Activated naive CD4-positive, alpha-beta T cell treated with anti-CD3 and anti-CD28 coated beads, Interleukin-2, amount 50 U/mL, for 24 hours (primary cell): ENCODE data around the gene LILRA1.
"Not testable (repeated sequence)": the region's sequence is repeated elsewhere in the genome, so short reads cannot be mapped to it uniquely, and the experiment has no call there.

Source experiments
- H3K27ac Mint-ChIP-seq: one replicate; pipeline ENCODE4 v1.8.0; 2021; ENCODE audit warnings: mild to moderate bottlenecking, mixed read lengths
- H3K27me3 Mint-ChIP-seq: one replicate; pipeline ENCODE4 v1.8.0; 2021; ENCODE audit warnings: mixed read lengths
- H3K36me3 Mint-ChIP-seq: one replicate; pipeline ENCODE4 v1.8.0; 2021; ENCODE audit warnings: mixed read lengths
- H3K4me1 Mint-ChIP-seq: one replicate; pipeline ENCODE4 v1.8.0; 2021; ENCODE audit warnings: mixed read lengths
- H3K4me3 Mint-ChIP-seq: one replicate; pipeline ENCODE4 v1.8.0; 2021; ENCODE audit warnings: mild to moderate bottlenecking, mixed read lengths
- H3K9me3 Mint-ChIP-seq: one replicate; pipeline ENCODE4 v1.8.0; 2021; ENCODE audit warnings: mixed read lengths

The LILRA1 gene

DNA sequence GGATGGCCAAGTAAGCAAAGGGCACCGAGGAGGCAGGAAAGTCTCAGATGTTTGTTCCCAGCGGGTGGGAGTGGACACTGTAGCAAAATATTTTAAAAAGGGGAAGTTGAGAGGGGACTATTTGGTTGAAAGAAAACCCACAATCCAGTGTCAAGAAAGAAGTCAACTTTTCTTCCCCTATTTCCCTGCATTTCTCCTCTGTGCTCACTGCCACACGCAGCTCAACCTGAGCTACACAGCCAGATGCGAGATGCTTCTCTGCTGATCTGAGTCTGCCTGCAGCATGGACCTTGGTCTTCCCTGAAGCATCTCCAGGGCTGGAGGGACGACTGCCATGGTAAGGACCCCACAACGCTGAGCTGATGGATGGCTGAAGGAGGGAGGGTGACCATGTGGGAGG, at the start of gene LILRA1:
Gene LILRA1, plus strand, starts transcription at position 188 of the 400 bp plus-strand sequence. CDS start 613 bp downstream, outside the sequence.
- not testable (repeated sequence) for H3K36me3 Mint-ChIP-seq, H3K27ac Mint-ChIP-seq, H3K4me3 Mint-ChIP-seq, H3K9me3 Mint-ChIP-seq, H3K4me1 Mint-ChIP-seq
- H3K27me3 Mint-ChIP-seq, result peaks cover 17% of the 10 kb centered on the region

DNA sequence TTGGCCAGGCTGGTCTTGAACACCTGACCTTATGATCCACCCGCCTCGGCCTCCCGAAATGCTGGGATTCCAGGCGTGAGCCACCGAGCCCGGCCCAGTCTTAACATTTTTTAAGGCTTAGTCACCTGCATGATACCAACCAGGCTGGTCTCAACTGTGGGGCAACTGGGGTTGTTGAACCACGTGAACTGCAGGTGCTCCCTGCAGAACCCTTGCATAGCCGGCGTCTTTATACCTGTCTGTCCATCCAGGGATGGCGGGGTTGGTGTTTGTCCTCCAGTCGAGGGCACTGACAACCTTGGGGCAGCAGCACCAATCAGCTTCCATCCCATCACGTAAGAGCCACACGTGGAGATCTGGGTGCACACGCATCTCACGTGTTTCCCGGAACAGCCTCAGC, 44.6 kb upstream of the LILRA1 start:
- no peaks in the 10 kb centered on the region for H3K9me3 Mint-ChIP-seq
- H3K4me3 Mint-ChIP-seq, result no peak overlapping the region
- peaks cover 7% of the 10 kb centered on the region for H3K27me3 Mint-ChIP-seq
- H3K27ac Mint-ChIP-seq, result no peak overlapping the region
- H3K4me1 Mint-ChIP-seq, result no peaks in the 10 kb centered on the region
- H3K36me3 Mint-ChIP-seq, result no peaks in the 10 kb centered on the region

DNA sequence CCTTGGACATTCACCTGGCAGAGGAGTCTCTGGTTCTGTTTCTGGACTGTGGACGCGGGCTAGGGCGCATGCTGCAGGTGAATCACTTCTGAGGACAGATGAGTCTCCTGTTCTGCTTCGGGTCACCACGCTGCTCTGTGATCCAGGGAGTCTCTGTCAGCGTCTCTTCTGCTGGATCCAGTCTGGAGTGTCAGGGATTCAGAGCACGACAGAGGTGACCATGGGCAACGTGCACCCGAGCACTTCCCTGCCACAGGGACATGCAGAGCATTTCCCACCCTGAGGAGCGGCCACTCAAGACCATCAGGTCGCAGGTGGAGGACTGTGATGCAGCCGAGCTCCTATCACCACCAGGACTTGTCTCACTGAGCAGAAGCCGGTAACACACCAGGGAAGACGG, 44.2 kb upstream of the LILRA1 start:
- no peak overlapping the region for H3K27ac Mint-ChIP-seq
- H3K4me3 Mint-ChIP-seq, result no peak overlapping the region
- H3K4me1 Mint-ChIP-seq, result no peaks in the 10 kb centered on the region
- no peaks in the 10 kb centered on the region for H3K9me3 Mint-ChIP-seq
- H3K36me3 Mint-ChIP-seq, result no peaks in the 10 kb centered on the region
- H3K27me3 Mint-ChIP-seq, result peaks cover 7% of the 10 kb centered on the region

DNA sequence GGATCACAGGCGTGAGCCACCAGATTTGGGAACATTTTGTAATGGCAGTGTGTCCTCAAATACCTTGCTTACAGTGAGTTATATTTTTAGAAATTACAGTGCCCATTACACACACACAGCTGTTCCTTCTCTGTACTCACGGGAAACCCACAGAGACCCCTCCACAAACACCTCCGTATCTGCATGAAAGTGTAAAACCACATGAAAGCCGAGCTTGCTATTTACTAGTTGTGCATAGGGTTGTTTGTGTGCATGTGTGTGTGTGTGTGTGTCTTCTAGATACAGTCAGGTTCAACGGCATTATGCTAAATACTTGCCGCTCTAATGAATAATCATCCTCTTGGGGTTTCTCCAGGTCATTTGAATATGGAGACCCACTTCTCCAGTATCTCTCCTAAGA, 42.1 kb upstream of the LILRA1 start:
- Mint-ChIP-seq H3K36me3 (no peaks in the 10 kb centered on the region), H3K9me3 (no peaks in the 10 kb centered on the region), H3K27ac (no peak overlapping the region)

DNA sequence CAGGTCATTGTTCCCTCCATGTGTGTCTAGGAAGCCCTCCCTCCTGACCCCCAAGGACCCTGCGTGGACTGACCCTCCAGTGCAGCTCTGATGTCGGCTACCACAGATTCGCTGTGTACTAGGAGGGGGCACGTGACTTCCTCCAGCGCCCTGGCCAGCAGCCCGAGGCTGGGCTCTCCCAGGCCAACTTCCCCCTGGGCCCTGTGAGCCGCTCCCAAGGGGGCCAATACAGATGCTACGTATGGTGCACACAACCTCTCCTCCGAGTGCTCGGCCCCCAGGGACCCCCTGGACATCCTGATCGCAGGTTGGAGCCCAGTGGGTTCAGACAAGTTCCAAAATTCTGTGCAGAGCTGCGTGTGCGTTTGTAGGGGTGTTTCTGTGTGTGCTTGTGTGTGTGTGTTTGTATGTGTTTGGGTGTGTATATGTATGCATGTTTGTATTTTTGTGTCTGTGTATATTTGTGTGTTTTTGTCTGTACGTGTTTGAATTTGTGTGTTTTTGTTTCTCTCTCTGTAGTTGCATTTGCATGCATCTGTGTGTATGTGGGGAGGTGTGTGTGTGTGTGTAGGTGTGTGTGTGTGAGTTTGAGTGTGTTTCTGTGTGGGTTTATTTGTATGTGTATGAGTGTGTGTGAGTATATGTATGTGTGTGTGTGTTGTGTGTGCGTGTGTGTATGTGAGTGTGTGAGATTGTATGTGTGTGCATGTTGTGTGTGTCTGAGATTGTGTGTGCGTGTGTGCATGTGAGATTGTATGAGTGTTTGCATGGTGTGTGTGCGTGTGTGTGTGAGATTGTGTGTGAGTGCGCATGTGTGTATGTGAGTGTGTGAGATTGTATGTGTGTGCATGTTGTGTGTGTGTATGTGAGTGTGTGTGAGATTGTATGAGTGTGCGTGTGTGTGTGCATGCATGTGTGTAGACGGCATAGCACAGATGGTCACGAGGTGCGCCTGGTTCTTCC, 41.2 kb upstream of the LILRA1 start:
- no peaks in the 10 kb centered on the region for H3K4me1 Mint-ChIP-seq
- H3K9me3 Mint-ChIP-seq, result no peaks in the 10 kb centered on the region
- no peak overlapping the region for H3K27ac Mint-ChIP-seq
- H3K4me3 Mint-ChIP-seq, result no peak overlapping the region
- H3K36me3 Mint-ChIP-seq, result no peaks in the 10 kb centered on the region
- peaks cover 13% of the 10 kb centered on the region for H3K27me3 Mint-ChIP-seq

More for the DNA sequence above, 42.1 kb upstream of the LILRA1 start:
- H3K27me3 Mint-ChIP-seq, result peaks cover 13% of the 10 kb centered on the region
- no peak overlapping the region for H3K4me3 Mint-ChIP-seq
- no peaks in the 10 kb centered on the region for H3K4me1 Mint-ChIP-seq

DNA sequence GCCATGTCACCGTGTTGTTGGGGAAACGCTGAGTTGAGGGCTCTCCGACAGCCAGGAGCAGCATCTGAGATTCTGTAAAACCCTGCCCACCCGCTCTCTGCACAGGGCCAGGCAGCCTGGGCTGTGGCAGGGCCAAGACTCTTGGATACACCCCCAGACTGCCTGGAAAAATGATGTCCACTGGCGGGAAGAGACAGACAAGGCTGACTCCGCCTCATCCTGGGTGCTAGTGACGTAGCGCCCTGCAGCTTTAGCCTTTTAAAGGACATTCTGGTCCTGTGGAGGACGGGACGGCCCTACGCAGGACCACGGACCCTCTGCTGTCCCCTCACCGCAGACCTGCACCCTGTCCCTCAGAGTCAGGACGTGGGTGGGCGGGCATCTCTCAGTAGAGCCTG, 40.5 kb upstream of the LILRA1 start:
- H3K27ac Mint-ChIP-seq, result no peak overlapping the region
- H3K9me3 Mint-ChIP-seq, result no peaks in the 10 kb centered on the region
- peaks cover 13% of the 10 kb centered on the region for H3K27me3 Mint-ChIP-seq
- no peaks in the 10 kb centered on the region for H3K36me3 Mint-ChIP-seq
- no peak overlapping the region for H3K4me3 Mint-ChIP-seq
- H3K4me1 Mint-ChIP-seq, result no peaks in the 10 kb centered on the region

DNA sequence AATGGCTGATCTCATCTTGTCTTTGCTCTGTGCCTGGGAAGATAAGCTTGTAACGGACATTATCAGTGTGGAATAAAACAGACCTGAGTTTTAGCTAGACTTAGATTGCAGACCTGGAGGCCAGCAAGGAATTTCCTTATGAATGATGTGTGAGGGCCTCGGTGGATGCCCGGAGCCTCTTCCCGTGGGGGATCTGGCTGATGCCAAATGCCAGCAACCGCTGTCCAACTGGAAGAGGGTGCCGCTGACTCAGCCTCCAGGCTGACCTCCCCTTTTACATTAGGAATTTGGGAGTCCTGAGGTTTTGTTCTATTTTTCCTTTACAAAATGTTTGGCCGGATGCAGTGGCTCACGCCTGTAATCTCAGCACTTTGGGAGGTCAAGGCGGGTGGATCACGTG, 39.4 kb upstream of the LILRA1 start:
- Mint-ChIP-seq H3K27ac (no peak overlapping the region), H3K4me3 (no peak overlapping the region), H3K9me3 (no peaks in the 10 kb centered on the region), H3K36me3 (no peaks in the 10 kb centered on the region), H3K27me3 (peaks cover 19% of the 10 kb centered on the region), H3K4me1 (no peaks in the 10 kb centered on the region)

DNA sequence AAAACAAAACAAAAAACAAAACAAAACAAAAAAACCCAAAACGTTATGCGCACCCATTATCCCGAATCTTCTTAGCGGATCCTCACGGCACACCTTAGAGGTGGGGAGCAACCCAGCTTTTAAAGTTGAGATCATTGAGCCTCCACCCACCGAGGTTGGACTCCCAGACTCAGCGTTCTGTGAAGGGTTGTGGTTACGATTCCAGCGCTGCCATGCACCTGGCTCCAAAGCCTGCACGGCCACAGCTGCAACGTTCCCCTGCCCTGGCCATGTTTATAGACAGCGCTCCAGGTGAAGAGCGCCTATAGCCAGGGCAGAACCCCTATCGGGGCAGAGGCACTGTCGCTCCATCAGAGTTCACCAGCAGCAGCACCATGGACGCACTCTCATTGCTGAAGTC, 38.5 kb upstream of the LILRA1 start:
- H3K9me3 Mint-ChIP-seq, result no peaks in the 10 kb centered on the region
- no peaks in the 10 kb centered on the region for H3K4me1 Mint-ChIP-seq
- peaks cover 19% of the 10 kb centered on the region for H3K27me3 Mint-ChIP-seq
- H3K27ac Mint-ChIP-seq, result no peak overlapping the region
- no peaks in the 10 kb centered on the region for H3K36me3 Mint-ChIP-seq
- no peak overlapping the region for H3K4me3 Mint-ChIP-seq

DNA sequence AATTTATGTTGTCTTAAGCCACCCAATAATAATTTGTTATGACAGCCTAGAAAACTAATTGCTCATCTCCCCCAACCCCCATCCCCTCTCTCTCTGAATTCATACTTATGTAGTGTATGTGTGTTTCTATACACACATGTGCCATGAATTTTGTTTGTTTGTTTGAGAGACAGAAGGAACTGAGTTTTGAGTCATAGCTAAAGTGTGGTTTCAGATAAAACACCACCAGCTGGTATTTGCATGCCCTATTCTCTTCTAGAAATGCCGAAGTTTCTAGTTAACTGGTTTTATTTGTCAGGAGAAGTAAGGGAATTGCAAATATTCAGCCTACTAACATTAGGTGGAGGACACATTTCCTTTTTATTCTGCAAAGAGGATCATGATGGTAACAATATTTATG, 37.2 kb upstream of the LILRA1 start:
- Mint-ChIP-seq H3K4me1 (no peaks in the 10 kb centered on the region), H3K9me3 (no peaks in the 10 kb centered on the region), H3K27ac (no peak overlapping the region), H3K4me3 (no peak overlapping the region), H3K27me3 (peaks cover 17% of the 10 kb centered on the region), H3K36me3 (no peaks in the 10 kb centered on the region)

DNA sequence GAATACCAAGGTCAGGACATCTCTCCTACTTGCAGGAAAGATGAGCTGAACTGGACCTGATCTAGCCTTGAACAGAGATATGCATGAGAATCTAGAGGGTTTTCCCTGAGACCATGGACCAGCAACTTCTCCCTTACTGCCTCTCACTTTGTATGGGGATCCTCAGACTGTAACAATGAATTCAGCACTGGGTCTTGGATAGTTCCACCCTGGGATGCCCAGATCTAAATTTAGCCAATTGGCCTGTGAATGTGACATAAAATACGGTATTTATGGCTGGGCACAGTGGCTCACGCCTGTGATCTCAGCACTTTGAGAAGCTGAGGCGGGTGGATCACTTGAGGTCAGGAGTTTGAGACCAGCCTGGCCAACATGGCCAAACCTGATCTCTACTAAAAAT, 35.1 kb upstream of the LILRA1 start:
- H3K27ac Mint-ChIP-seq, result no peak overlapping the region
- H3K27me3 Mint-ChIP-seq, result peaks cover 18% of the 10 kb centered on the region
- H3K4me3 Mint-ChIP-seq, result no peak overlapping the region
- no peaks in the 10 kb centered on the region for H3K4me1 Mint-ChIP-seq
- H3K36me3 Mint-ChIP-seq, result no peaks in the 10 kb centered on the region
- no peaks in the 10 kb centered on the region for H3K9me3 Mint-ChIP-seq

DNA sequence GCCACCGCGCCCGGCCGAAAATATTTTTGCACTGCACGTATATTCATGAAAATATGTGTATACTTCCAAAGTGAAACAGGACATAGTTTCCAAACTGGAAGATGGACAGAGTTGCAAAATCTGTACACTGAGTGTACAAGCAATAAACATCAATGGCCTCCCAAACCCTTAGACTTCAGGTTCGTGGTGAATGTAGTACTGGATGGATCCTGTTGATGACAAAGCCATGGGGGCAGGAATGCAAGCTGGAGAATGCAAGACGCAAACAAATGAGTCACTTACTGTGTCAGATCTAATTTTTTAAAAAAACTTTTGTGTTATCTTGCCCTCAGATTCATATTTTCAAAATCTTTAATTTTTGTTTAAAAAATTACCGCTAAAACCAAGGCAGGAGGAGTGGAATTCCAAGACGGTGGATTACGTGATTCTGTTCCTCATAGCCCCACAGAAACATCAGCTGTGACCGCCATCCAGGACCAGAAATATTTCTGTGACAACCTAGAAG, 32.5 kb upstream of the LILRA1 start:
- Mint-ChIP-seq H3K4me3 (no peak overlapping the region), H3K27ac (no peak overlapping the region), H3K36me3 (no peaks in the 10 kb centered on the region), H3K9me3 (no peaks in the 10 kb centered on the region), H3K4me1 (no peaks in the 10 kb centered on the region), H3K27me3 (peaks cover 16% of the 10 kb centered on the region)

DNA sequence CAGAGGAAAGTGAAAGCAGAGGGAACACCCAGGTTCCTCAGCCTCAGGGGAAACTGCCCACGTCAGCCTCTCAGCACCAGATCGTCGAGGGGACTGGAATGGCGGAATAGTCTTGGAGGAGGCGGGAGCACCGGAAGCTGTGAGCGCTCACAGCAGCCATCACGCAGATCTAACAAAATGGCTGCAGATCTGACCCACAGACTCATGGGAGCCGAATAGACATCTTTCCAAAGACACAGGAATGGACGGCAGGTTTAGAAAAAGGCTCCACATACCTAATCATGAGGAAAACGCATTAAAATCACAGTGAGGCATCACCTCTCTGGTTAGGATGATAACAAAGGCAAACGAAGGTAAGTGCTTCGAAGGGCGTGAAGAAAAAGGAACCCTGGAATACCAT, 31.6 kb upstream of the LILRA1 start:
- Mint-ChIP-seq H3K27ac (no peak overlapping the region), H3K36me3 (no peaks in the 10 kb centered on the region), H3K4me3 (no peak overlapping the region), H3K4me1 (no peaks in the 10 kb centered on the region), H3K27me3 (peaks cover 17% of the 10 kb centered on the region), H3K9me3 (no peaks in the 10 kb centered on the region)

DNA sequence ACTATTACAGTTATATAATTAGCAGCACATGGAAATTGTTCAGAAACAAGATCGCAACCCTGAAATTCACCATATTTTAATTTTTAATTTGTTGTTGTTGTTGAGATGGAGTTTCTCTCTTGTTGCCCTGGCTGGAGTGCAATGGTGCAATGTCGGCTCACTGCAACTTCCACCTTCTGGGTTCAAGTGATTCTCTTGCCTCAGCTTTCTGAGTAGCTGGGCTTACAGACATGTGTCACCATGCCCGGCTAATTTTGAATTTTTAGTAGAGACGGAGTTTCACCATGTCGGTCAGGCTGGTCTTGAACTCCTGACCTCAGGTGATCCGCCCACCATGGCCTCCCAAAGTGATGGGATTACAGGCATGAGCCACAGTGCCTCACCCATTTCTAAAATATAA, 30.2 kb upstream of the LILRA1 start:
- not testable (repeated sequence) for H3K4me3 Mint-ChIP-seq, H3K9me3 Mint-ChIP-seq, H3K36me3 Mint-ChIP-seq, H3K4me1 Mint-ChIP-seq, H3K27ac Mint-ChIP-seq
- H3K27me3 Mint-ChIP-seq, result peaks cover 18% of the 10 kb centered on the region

DNA sequence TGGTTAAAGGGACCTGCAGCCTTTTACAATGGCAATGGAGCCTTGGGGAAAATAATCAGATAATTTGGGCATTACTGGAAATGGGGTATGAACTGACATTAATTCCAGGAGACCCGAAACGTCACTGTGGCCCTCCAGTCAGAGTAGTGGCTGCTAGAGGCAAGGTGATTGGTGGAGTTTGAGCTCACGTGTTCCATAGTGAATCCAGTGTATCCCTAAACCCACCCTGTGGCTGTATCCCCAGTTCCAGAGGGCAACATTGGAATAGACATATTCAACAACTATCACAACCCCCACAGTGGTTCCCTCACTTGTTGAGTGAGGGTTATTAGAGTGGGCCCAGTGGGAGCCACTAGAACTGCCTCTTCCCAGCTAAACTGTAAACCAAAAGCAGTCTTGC, 23.1 kb upstream of the LILRA1 start:
- H3K4me3 Mint-ChIP-seq, result no peak overlapping the region
- H3K27me3 Mint-ChIP-seq, result peaks cover 24% of the 10 kb centered on the region
- no peaks in the 10 kb centered on the region for H3K4me1 Mint-ChIP-seq
- no peaks in the 10 kb centered on the region for H3K9me3 Mint-ChIP-seq
- no peaks in the 10 kb centered on the region for H3K36me3 Mint-ChIP-seq
- H3K27ac Mint-ChIP-seq, result no peak overlapping the region

DNA sequence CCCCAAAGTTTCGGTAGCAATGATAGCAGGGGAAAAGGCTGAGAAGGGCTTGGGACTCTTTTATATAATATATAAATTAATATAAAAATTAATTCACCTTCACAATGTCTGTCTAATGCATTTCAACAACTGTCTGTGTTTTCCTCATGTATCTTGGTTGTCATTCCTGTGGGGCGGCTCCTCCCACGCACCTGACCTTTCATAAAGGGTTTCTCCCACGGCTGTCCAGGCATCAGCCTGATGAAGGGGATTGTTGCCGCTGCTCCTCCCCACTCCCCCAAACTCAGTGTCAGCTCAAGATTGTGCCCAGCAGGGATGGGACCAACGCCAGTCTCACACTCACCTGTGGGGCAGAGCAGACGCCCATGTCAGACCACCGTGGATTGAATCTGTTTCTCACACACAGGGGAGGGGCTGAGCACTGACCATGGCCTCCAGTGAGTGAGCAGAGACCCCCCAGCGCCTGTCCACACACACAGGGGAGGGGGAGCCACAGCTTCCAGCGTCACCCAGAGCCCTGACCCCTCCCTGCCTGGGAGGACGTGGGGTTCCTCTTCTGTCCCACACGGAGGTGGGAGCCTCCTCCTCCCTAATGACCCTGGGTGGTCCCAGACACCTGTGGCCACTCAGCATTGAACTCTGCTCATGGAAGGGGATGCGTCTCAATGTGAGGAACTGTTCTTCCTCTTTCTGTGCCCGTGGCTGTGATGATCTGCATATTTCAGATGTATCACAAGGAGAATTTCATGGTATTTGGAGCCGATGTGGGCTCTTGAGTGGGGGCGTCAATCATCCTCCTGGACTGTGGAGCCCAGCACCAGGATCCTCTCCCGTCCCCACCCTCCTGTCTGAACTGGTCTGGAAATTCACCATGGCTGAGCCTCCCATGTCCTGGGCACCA, 21.5 kb upstream of the LILRA1 start:
- peaks cover 19% of the 10 kb centered on the region for H3K27me3 Mint-ChIP-seq
- not testable (repeated sequence) for H3K4me3 Mint-ChIP-seq, H3K27ac Mint-ChIP-seq, H3K4me1 Mint-ChIP-seq, H3K36me3 Mint-ChIP-seq, H3K9me3 Mint-ChIP-seq
